Measurements from ENCODE around the gene SYT11. TPM values are rescaled to one million over a fixed set of nuclear protein-coding genes. Genes with fewer than 3 reads are reported as not detected.

Gene SYT11
- total and polyA plus RNA-seq, 10 of the 15 experiments (the other 5 are each of a cell fraction or from before 2014, with no cell fraction given): 7.7 to 21.2 (median 13.5) TPM

- TF ChIP-seq NKRF (conservative IDR thresholded peaks at IDR 0.05) (no peak), ZNF622 (IDR thresholded peaks at IDR 0.05) (no peak)
Measured at GRCh38 chr1:155884031-155884960, 24.9 kb downstream of the SYT11 start (continued).

GRCh38 chr1:155884982-155885381 is 25.6 kb downstream of the SYT11 start:
- no TSS peak for BruUV-seq (replicated peaks)
- no peak for ATAC-seq

More at GRCh38 chr1:155884982-155885381, 25.6 kb downstream of the SYT11 start:
- FAIRE-seq: no peak
- H3K4me1 ChIP-seq (ENCODE audit: control insufficient read depth, insufficient read depth, low read length): peaks cover 7% of the 10 kb centered on the region
- RAD21 ChIA-PET (ENCODE audit: unreplicated experiment): no interaction called here
- CTCF ChIA-PET: no interaction called here
- no peaks in the 10 kb centered on the region for H3K9me3 ChIP-seq (replicated peaks; ENCODE audit: control insufficient read depth, insufficient read depth, low read length)
- no peak overlapping the region for H3K9ac ChIP-seq (ENCODE audit: control insufficient read depth, insufficient read depth, low read length)
- no peak overlapping the region for H3K4me3 ChIP-seq
- intact Hi-C loops (cut with micrococcal nuclease; ENCODE audit: unreplicated experiment): no loop called here
- H3K36me3 ChIP-seq (ENCODE audit: control insufficient read depth in 2 of 2, insufficient read depth in 2 of 2, low read length in 1 of 2): no peaks in the 10 kb centered on the region; a peak in 2 of 4 replicates
- no peak overlapping the region for H3K4me2 ChIP-seq (ENCODE audit: control insufficient read depth, insufficient read depth)
- POLR2A ChIA-PET: interaction anchor here (0.5 to 3.1 kb wide), 5 partner anchors 9 to 330 kb away, joined by 3 to 22 read pairs (median 5); partner anchors contain the start of genes GON4L and SYT11
- H3K27ac ChIP-seq (ENCODE audit: control insufficient read depth, insufficient read depth): no peak overlapping the region
- DNase-seq (ENCODE audit: low read depth, low spot score): no peak
- SMC1A ChIA-PET (ENCODE audit: uncharacterized antibody, unreplicated experiment): interaction anchor here (0.6 to 3.9 kb wide), 5 partner anchors 9 to 104 kb away, joined by 3 to 29 read pairs (median 3); partner anchors contain the start of genes GON4L and SYT11
- TF ChIP-seq ZNF687 (IDR thresholded peaks at IDR 0.05) (no peak), RFX5 (IDR thresholded peaks at IDR 0.05; ENCODE audit: low read depth, low read length) (no peak), NFXL1 (IDR thresholded peaks at IDR 0.05; ENCODE audit: borderline replicate concordance) (no peak)
- no peak overlapping the region for H2AFZ ChIP-seq (ENCODE audit: control insufficient read depth, low read depth, low read length)
- no peaks in the 10 kb centered on the region for H3K79me2 ChIP-seq (ENCODE audit: control insufficient read depth, insufficient read depth, low read length)
- no peaks in the 10 kb centered on the region for H4K20me1 ChIP-seq (ENCODE audit: control insufficient read depth, insufficient read depth)
- no peaks in the 10 kb centered on the region for H3K27me3 ChIP-seq (replicated peaks in 1 of 2; ENCODE audit: control insufficient read depth in 2 of 2, insufficient read depth in 2 of 2, low read length in 1 of 2)
- in situ Hi-C loops (cut with MboI): no loop called here

Measured in GM12878 (cell line).